ENCODE measurements around the gene GIT2. TPM values are rescaled to one million over a fixed set of nuclear protein-coding genes. Genes with fewer than 3 reads are reported as not detected.

The GIT2 gene
- total RNA-seq, 1 donor from 2014 or later = 42.6 TPM

GRCh38 chr12:109923481-109924245, 72.5 kb downstream of the GIT2 start:
- no peak for TF ChIP-seq CTCF (IDR thresholded peaks at IDR 0.05; ENCODE audit: unreplicated experiment)
- no peak for DNase-seq (ENCODE audit: low spot score in 2 of 2, unreplicated experiment in 2 of 2)
- H3K27ac Mint-ChIP-seq = no peak overlapping the region
- no peaks in the 10 kb centered on the region for H3K9me3 Mint-ChIP-seq
- peaks cover 12% of the 10 kb centered on the region for H3K36me3 Mint-ChIP-seq
- H3K4me3 Mint-ChIP-seq = no peak overlapping the region
- H3K4me1 Mint-ChIP-seq = no peaks in the 10 kb centered on the region
- H3K27me3 Mint-ChIP-seq (ENCODE audit: low read depth) = no peaks in the 10 kb centered on the region

GRCh38 chr12:109923038-109923437, 73.1 kb downstream of the GIT2 start:
- Mint-ChIP-seq H3K27ac (no peak overlapping the region), H3K4me3 (no peak overlapping the region), H3K36me3 (peaks cover 13% of the 10 kb centered on the region), H3K9me3 (no peaks in the 10 kb centered on the region), H3K27me3 (ENCODE audit: low read depth) (no peaks in the 10 kb centered on the region), H3K4me1 (no peaks in the 10 kb centered on the region)
- no peak for TF ChIP-seq CTCF (IDR thresholded peaks at IDR 0.05; ENCODE audit: unreplicated experiment)
- no peak for DNase-seq (ENCODE audit: low spot score in 2 of 2, unreplicated experiment in 2 of 2)

GRCh38 chr12:109921982-109922381, 74.2 kb downstream of the GIT2 start:
- H3K9me3 Mint-ChIP-seq = no peaks in the 10 kb centered on the region
- DNase-seq (ENCODE audit: low spot score in 2 of 2, unreplicated experiment in 2 of 2) = no peak
- no peak for TF ChIP-seq CTCF (IDR thresholded peaks at IDR 0.05; ENCODE audit: unreplicated experiment)
- no peaks in the 10 kb centered on the region for H3K27me3 Mint-ChIP-seq (ENCODE audit: low read depth)
- no peaks in the 10 kb centered on the region for H3K4me1 Mint-ChIP-seq
- H3K36me3 Mint-ChIP-seq = peaks cover 14% of the 10 kb centered on the region
- H3K27ac Mint-ChIP-seq = no peak overlapping the region
- H3K4me3 Mint-ChIP-seq = no peak overlapping the region

- Mint-ChIP-seq H3K27me3 (ENCODE audit: low read depth) (no peaks in the 10 kb centered on the region), H3K27ac (no peak overlapping the region), H3K36me3 (peaks cover 24% of the 10 kb centered on the region), H3K4me3 (no peak overlapping the region), H3K9me3 (no peaks in the 10 kb centered on the region), H3K4me1 (no peaks in the 10 kb centered on the region)
- no peak for TF ChIP-seq CTCF (IDR thresholded peaks at IDR 0.05; ENCODE audit: unreplicated experiment)
- no peak for DNase-seq (ENCODE audit: low spot score in 2 of 2, unreplicated experiment in 2 of 2)
These were observed 75.8 kb downstream of the GIT2 start for GRCh38 chr12:109920261-109920780.

- H3K4me3 Mint-ChIP-seq = no peak overlapping the region
- TF ChIP-seq CTCF (IDR thresholded peaks at IDR 0.05; ENCODE audit: unreplicated experiment) = no peak
- no peaks in the 10 kb centered on the region for H3K27me3 Mint-ChIP-seq (ENCODE audit: low read depth)
- peaks cover 27% of the 10 kb centered on the region for H3K36me3 Mint-ChIP-seq
- no peak overlapping the region for H3K27ac Mint-ChIP-seq
- no peaks in the 10 kb centered on the region for H3K4me1 Mint-ChIP-seq
- no peak for DNase-seq (ENCODE audit: low spot score in 2 of 2, unreplicated experiment in 2 of 2)
- no peaks in the 10 kb centered on the region for H3K9me3 Mint-ChIP-seq
These were observed 76.7 kb downstream of the GIT2 start for GRCh38 chr12:109919456-109919855.
